ENCODE results near the gene STK10.

The STK10 gene

GRCh38 chr5:172089298-172090117 lies 98.5 kb downstream of the STK10 start:
- no peak for DNase-seq (ENCODE audit: low spot score)

DNA sequence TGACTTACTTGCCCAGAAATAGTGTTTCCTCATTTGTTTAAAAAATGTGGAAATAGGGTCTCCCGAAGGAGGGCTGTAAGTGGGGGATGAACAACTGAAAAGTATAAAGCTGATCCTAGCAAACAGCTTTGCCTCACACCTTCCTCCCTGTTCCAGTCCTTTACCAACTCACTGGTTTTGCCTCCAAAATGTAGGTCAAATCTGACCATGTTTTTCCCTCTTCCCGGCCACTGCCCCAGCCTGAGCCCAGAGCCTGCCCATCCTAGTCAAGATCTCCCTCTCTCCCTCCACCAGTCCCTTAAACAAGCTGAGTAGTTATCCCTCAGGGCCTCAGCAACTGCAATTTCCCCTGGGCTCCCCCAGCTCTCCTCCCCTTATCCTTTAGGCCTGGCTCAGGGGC lies 99.2 kb downstream of the STK10 start:
- no peak for DNase-seq (ENCODE audit: low spot score)

DNA sequence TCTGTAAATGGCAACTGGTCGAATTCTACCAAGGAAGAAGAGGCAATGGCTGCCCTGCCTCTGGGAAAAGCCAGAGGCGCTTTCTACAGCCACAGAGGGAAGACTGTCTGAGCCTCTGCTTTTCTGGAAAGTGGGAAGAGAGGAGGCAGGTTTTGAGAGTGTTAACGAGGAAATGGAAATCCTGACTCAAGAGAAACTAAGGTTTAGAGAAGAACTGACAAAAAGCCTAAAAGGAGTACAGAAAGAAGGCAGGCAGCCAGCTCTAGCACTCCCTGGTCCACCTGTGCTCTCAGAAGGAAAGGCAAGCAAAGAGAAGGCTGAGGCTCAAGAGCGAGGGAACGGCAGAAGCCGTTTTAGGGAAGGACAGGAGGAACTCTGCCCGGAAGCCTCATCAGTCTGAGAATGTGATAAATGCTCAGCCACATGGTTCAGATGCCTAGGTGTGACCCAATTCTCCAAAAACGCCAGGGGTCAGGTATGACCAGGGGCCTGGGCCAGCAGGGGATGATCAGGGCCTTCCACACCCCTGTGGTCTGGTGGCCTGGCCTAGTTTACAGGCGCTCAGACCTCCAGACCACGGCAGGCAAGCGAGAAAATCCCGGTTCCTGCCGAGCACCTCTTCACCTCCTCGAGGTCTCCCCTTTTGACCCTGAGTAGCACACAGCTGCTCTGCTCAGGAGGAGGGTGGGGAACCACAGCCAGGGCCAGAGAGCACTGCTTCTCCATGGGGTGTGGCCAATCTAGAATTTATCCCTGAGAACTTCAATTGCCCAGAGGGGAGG lies 101.6 kb downstream of the STK10 start:
- no peak for DNase-seq (ENCODE audit: low spot score)

GRCh38 chr5:172085738-172086137 lies 102.3 kb downstream of the STK10 start:
- no peak for DNase-seq (ENCODE audit: low spot score)

GRCh38 chr5:172082180-172082579 lies 105.8 kb downstream of the STK10 start:
- no peak for DNase-seq (ENCODE audit: low spot score)

DNA sequence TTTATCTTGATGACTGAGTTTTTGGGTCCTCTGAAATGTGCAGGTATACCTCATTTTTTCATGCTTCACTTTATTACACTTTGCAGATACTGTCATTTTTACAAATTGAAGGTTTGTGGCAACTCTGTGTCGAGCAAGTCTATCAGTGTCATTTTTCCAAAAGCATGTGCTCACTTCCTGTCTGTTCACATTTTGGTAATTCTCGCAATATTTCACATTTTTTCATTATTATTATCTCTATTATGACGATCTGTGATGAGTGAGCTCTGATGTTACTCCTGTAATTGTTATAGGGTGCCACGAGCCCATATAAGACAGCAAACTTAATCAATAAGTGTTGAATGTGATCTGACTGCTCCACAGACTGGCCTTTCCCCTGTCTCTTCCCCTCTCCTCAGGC lies 108.1 kb downstream of the STK10 start:
- DNase-seq (ENCODE audit: low spot score): no peak

- DNase-seq (ENCODE audit: low spot score): no peak
Measured at GRCh38 chr5:172078726-172079345, 109.2 kb downstream of the STK10 start.

- DNase-seq (ENCODE audit: low spot score): no peak
Measured at GRCh38 chr5:172077664-172078425, 110.2 kb downstream of the STK10 start.

DNA sequence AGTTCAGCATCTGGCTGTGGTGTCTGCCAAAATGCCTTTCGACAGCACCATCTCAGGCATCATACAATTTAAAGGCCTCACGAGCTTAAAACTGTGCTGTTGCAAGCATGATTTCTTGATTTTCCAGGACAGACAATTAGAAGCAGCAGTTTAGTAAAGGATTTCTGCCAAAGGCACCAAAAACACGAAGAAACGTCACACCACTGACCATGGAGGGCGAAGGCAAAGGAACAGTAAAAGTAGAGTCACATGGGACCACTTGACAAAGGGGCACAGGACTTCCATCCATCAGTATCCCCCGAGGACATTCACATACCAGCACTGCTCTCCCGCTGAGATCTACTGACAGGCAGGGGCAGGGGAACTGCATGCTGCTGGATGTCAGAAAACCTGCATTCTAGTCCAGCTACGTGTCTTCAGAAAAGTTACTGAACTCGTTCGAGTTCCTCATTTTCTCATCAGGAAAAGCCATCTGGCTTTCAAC lies 111.2 kb downstream of the STK10 start:
- DNase-seq (ENCODE audit: low spot score): no peak

DNA sequence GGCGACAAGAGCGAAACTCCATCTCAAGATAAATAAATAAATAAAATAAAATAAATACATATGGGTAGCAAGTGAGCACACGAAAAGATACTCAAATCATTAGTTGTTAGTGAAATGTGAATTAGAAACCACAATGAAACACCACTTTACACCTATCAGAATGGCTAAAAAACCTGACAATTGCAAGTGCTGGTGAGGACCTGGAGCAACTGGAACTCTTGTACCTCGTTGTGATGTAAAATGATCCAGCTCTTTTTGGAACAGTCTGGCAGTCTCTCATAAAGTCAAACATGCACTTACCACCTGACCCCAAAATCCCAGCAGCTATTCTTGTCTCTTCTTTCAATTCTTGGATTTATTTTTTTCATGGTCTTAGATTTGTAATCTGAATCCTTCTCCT lies 112.4 kb downstream of the STK10 start:
- DNase-seq (ENCODE audit: low spot score): no peak

DNA sequence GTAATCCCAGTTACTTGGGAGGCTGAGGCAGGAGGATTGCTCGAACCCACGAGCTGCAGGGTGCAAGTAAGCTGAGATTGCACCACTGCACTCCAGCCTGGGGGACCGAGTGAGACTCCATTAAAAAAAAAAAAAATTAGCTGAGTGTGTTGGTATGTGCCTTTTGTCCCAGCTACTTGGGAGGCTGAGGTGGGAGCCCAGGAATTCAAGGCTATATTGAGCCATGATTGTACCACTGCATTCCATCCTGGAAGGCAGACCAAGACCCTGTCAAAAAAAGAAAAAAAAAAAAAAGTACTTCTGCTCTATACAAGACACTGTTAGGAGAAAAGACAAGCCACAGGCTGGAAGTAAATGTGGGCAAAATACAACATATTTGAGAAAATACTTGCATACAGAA lies 113.1 kb downstream of the STK10 start:
- no peak for DNase-seq (ENCODE audit: low spot score)

- DNase-seq (ENCODE audit: low spot score): no peak
Measured at GRCh38 chr5:172071309-172071875, 116.6 kb downstream of the STK10 start.

DNA sequence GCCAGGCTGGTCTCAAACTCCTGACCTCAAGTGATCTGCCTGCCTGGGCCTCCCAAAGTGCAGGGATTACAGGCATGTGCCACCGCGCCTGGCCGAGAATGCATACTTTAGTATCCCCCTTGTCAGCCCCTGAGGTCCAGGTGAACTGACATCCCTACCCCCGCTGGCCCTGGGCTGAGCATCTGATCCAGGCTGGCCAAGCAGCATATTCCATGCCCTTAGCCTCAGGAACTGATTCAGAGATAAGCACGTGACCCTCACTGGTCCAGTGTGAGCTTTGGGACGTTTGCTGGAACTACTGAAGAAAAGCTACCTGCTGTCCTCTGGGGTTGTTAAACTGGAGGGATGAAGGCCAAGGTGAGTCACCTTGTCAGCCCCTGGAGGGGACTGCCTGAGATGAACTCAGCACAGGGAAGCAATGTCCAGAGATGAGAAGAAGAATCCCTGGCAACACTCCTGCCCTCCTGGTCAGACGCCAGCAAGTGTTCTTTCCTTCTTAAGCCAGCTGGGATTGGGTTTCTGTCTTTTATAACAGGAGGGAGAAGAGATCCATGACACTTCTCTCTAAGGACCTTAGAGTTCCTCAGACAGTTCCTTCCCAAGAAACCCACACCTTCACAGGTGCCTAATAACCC lies 122.5 kb downstream of the STK10 start:
- DNase-seq (ENCODE audit: low spot score): no peak

- DNase-seq (ENCODE audit: low spot score): no peak
Measured at GRCh38 chr5:172064766-172065165, 123.3 kb downstream of the STK10 start.

- DNase-seq (ENCODE audit: low spot score): no peak
Measured at GRCh38 chr5:172064358-172064757, 123.7 kb downstream of the STK10 start.

- DNase-seq (ENCODE audit: low spot score): no peak
Measured at GRCh38 chr5:172063463-172064235, 124.4 kb downstream of the STK10 start.

- DNase-seq (ENCODE audit: low spot score): peak; percentile 30
Measured at GRCh38 chr5:172059661-172060100, 128.3 kb downstream of the STK10 start.

GRCh38 chr5:172058088-172058487 lies 129.9 kb downstream of the STK10 start:
- DNase-seq (ENCODE audit: low spot score): no peak

GRCh38 chr5:172055996-172056395 lies 132.0 kb downstream of the STK10 start:
- DNase-seq (ENCODE audit: low spot score): no peak

GRCh38 chr5:172055421-172055820 lies 132.6 kb downstream of the STK10 start:
- no peak for DNase-seq (ENCODE audit: low spot score)
